Uterus (tissue), 2 donors: ENCODE measurements around the gene CIB2.

ENCODE experiments used
- CTCF ChIP-seq, 4 experiments: fragments of 200-600 bp in 2 of 4; fragments of 450-650 bp in 2 of 4; sonication (generic) in 2 of 4; IDR thresholded peaks; one replicate each; pipeline ENCODE4 v1.5.1; 2016 to 2019; ENCODE audit warnings: antibody characterized with exemption in 4 of 4, mild to moderate bottlenecking in 2 of 4, moderate library complexity in 1 of 4
- POLR2A ChIP-seq, 2 donors: fragments of 450-650 bp; IDR thresholded peaks; one replicate each; pipeline ENCODE4 v1.6.1; 2016; ENCODE audit warnings: antibody characterized with exemption in 2 of 2, mild to moderate bottlenecking in 1 of 2, moderate library complexity in 1 of 2

- TF ChIP-seq CTCF (IDR thresholded peaks at IDR 0.05) = no peak
- TF ChIP-seq POLR2A (IDR thresholded peaks at IDR 0.05) = no peak
Observed at GRCh38 chr15:78056714-78057269, 74.5 kb downstream of the CIB2 start.
